Lung (tissue), 12 donors: ENCODE results near the gene LAIR1. TPM values are rescaled to one million over a fixed set of nuclear protein-coding genes. Genes with fewer than 3 reads are reported as not detected.
"Not testable (repeated sequence)": the region's sequence is repeated elsewhere in the genome, so short reads cannot be mapped to it uniquely, and the experiment has no call there.

Experiments
- ATAC-seq: fragments of 200-7000 bp; cut with Tn5 transposase; one replicate; pipeline ENCODE4 v1.9.1; 2020; ENCODE audit warnings: moderate number of reproducible peaks; ENCODE audit not compliant: insufficient read depth, low FRiP score
- DNase-seq, 3 donors: peaks; one replicate each; pipeline ENCODE4 v3.0.0-alpha.2; 2013 to 2017
- H3K27ac ChIP-seq, 2 donors: one replicate each; pipeline ENCODE4 v1.5.1; 2013; ENCODE audit warnings: mild to moderate bottlenecking in 2 of 2, moderate library complexity in 2 of 2, control low read depth in 1 of 2, inconsistent platforms in 1 of 2, low read depth in 1 of 2, low read length in 1 of 2
- H3K27me3 ChIP-seq, 3 donors: one replicate each; pipeline ENCODE4 v1.5.1; 2013; ENCODE audit warnings: low read length in 2 of 3; ENCODE audit not compliant: control insufficient read depth in 3 of 3, insufficient read depth in 3 of 3
- H3K36me3 ChIP-seq, 4 donors: one replicate each; pipeline ENCODE4 v1.5.1; 2013; ENCODE audit warnings: low read length in 4 of 4, mild to moderate bottlenecking in 1 of 4, moderate library complexity in 1 of 4; ENCODE audit not compliant: control insufficient read depth in 4 of 4, insufficient read depth in 4 of 4
- H3K4me1 ChIP-seq, 5 donors: one replicate each; pipeline ENCODE4 v1.5.1; 2013; ENCODE audit warnings: low read length in 5 of 5, mild to moderate bottlenecking in 2 of 5, moderate library complexity in 1 of 5; ENCODE audit not compliant: control insufficient read depth in 5 of 5, insufficient read depth in 5 of 5
- H3K4me3 ChIP-seq: one replicate; pipeline ENCODE4 v1.5.1; 2013; ENCODE audit warnings: mild to moderate bottlenecking, control low read depth, moderate library complexity
- H3K9ac ChIP-seq, 2 donors: one replicate each; pipeline ENCODE4 v1.5.1; 2013; ENCODE audit warnings: low read length in 2 of 2, control low read depth in 1 of 2; ENCODE audit not compliant: insufficient read depth in 1 of 2
- H3K9me3 ChIP-seq, 4 donors: one replicate each; pipeline ENCODE4 v1.5.1; 2013; ENCODE audit warnings: low read length in 3 of 4, mild to moderate bottlenecking in 1 of 4, moderate library complexity in 1 of 4; ENCODE audit not compliant: control insufficient read depth in 4 of 4, insufficient read depth in 3 of 4
- CTCF ChIP-seq: IDR thresholded peaks from 2 replicates; pipeline ENCODE4 v1.5.1; 2012; ENCODE audit warnings: mild to moderate bottlenecking; ENCODE audit errors: control extremely low read depth, extremely low read depth
- WGBS, 2 donors: extraction: QIAGEN DNeasy Blood & Tissue Kit; methylation state at CpG; one replicate each; pipeline ENCODE4 v1.1.7; 2013; 5-methylcytosine and 5-hydroxymethylcytosine counted together
- polyA plus RNA-seq, 2 donors: library from polyadenylated mRNA; stranded (reverse); fragments of 200-250 nt; gene quantifications; one replicate each; pipeline ENCODE4 v1.2.1, GENCODE V29; 2013
- total RNA-seq, 2 donors: library from RNA; depleted of rRNA in 1 of 2; stranded (reverse); fragments of >200 nt in 1 of 2; gene quantifications; one replicate each; pipeline ENCODE4 v1.2.1, GENCODE V29; 2014 to 2021
- donor health status: control.
- donor health status: control.
- donor health status: Bipolar disorder and iron deficiency.
- donor health status: healthy.
- donor health status: DM: yes; HTN: yes; CAD: no.

LAIR1 gene
- total and polyA plus RNA-seq, 4 donors, result 27.4 to 253 (median 77.1) TPM

- Histone ChIP-seq H3K4me1 (peaks cover 0 to 4% (median 0%) of the 10 kb centered on the region in 5 donors), H3K27ac (peak overlapping the region in 1 of 2 donors; percentile 9), H3K4me3 (no peak overlapping the region), H3K27me3 (peaks cover 5 to 11% (median 6%) of the 10 kb centered on the region in 3 donors), H3K9ac (peak overlapping the region in 1 of 2 donors; percentile 16), H3K9me3 (no peaks in the 10 kb centered on the region), H3K36me3 (no peaks in the 10 kb centered on the region)
- WGBS, 2 donors, result 1 to 3% methylated on average over 36 of the region's 36 CpGs
- no peak for TF ChIP-seq CTCF
- ATAC-seq, result no peak
- DNase-seq, result peak; percentile 19 to 45 (median 35)
These were observed 23.5 kb upstream of the LAIR1 start for GRCh38 chr19:54387991-54388801.

GRCh38 chr19:54383330-54383729 is 18.6 kb upstream of the LAIR1 start:
- DNase-seq, result no peak
- Histone ChIP-seq H3K4me3 (no peak overlapping the region), H3K27ac (no peak overlapping the region), H3K4me1 (peaks cover 0 to 4% (median 2%) of the 10 kb centered on the region in 5 donors), H3K9ac (no peak overlapping the region), H3K9me3 (peaks cover 0 to 2% (median 0%) of the 10 kb centered on the region in 4 donors), H3K27me3 (peaks cover 0 to 11% (median 6%) of the 10 kb centered on the region in 3 donors), H3K36me3 (no peaks in the 10 kb centered on the region)
- no peak for ATAC-seq
- no peak for TF ChIP-seq CTCF
- 58 to 68% methylated on average over 4 of the region's 4 CpGs for WGBS, 2 donors

- not testable (repeated sequence) for DNase-seq, H3K9ac ChIP-seq, H3K27me3 ChIP-seq, H3K27ac ChIP-seq, ATAC-seq, H3K9me3 ChIP-seq, H3K4me1 ChIP-seq, H3K4me3 ChIP-seq, H3K36me3 ChIP-seq
- WGBS, 2 donors, result 69 to 78% methylated on average over 12 to 13 of the region's 13 CpGs
These were observed 17.3 kb upstream of the LAIR1 start for GRCh38 chr19:54382041-54382440.

- no peak overlapping the region for H3K4me3 ChIP-seq
- peaks cover 0 to 2% (median 0%) of the 10 kb centered on the region in 4 donors for H3K9me3 ChIP-seq
- WGBS, 2 donors, result 79 to 85% methylated on average over 2 of the region's 2 CpGs
- no peak overlapping the region for H3K9ac ChIP-seq
- no peak overlapping the region for H3K27ac ChIP-seq
- no peak for TF ChIP-seq CTCF
- no peaks in the 10 kb centered on the region for H3K27me3 ChIP-seq
- no peaks in the 10 kb centered on the region for H3K36me3 ChIP-seq
- DNase-seq (no peak), ATAC-seq (no peak)
- peaks cover 0 to 2% (median 0%) of the 10 kb centered on the region in 5 donors for H3K4me1 ChIP-seq
These were observed 16.2 kb upstream of the LAIR1 start for GRCh38 chr19:54380897-54381296.
